ENCODE results near the gene ERV3-1. TPM values are rescaled to one million over a fixed set of nuclear protein-coding genes. Genes with fewer than 3 reads are reported as not detected.

The ERV3-1 gene
- polyA plus RNA-seq, 1 experiment = 10.0 TPM

Small RNA genes within 50 kb of the gene (small RNA-seq; reads per million reads assigned to genes)
- gene RNU6-1229P (ENCODE audit: insufficient read length, low read depth, low replicate concordance) = not detected

Other genes with a start within 250 kb of the ERV3-1 start
- gene ZNF138, start 212.3 kb downstream of the ERV3-1 start, polyA plus RNA-seq (2011; rRNA removed) = 1.3 and 2.8 TPM in 2 replicates
- 1.3 and 1.7 TPM in 2 replicates for gene ZNF273, start 103.4 kb downstream of the ERV3-1 start, polyA plus RNA-seq (2011; rRNA removed)
- gene ZNF117, start 15.7 kb downstream of the ERV3-1 start, polyA plus RNA-seq (2011; rRNA removed) = 1.9 and 4.1 TPM in 2 replicates